HG03175 (cell line): ENCODE data around the gene RAB31.
A peak's percentile ranks its signal among the peaks of the same experiment; 100 is the strongest.
"Not testable (repeated sequence)": the region's sequence is repeated elsewhere in the genome, so short reads cannot be mapped to it uniquely, and the experiment has no call there.

ENCODE experiments used
- ATAC-seq: cut with Tn5 transposase; IDR thresholded peaks from one replicate; pipeline ENCODE4 v1.9.1; 2021; ENCODE audit warnings: mild to moderate bottlenecking, moderate library complexity; ENCODE audit not compliant: unreplicated experiment

The RAB31 gene

GRCh38 chr18:9708057-9708433, at the start of gene RAB31:
Gene RAB31, plus strand, starts transcription at chr18:9708301. Its CDS starts 105 bp downstream, at chr18:9708406.
- ATAC-seq, result peak; percentile 34

GRCh38 chr18:9659499-9660375, 48.4 kb upstream of the RAB31 start:
- ATAC-seq, result no peak

GRCh38 chr18:9661564-9661963, 46.5 kb upstream of the RAB31 start:
- ATAC-seq, result no peak

- no peak for ATAC-seq
Measured at GRCh38 chr18:9663377-9663776, 44.7 kb upstream of the RAB31 start.

- no peak for ATAC-seq
Measured at GRCh38 chr18:9665314-9665713, 42.8 kb upstream of the RAB31 start.

- no peak for ATAC-seq
Measured at GRCh38 chr18:9666548-9666947, 41.6 kb upstream of the RAB31 start.

GRCh38 chr18:9669016-9669415, 39.1 kb upstream of the RAB31 start:
- ATAC-seq, result no peak

GRCh38 chr18:9671214-9671613, 36.9 kb upstream of the RAB31 start:
- ATAC-seq, result no peak

GRCh38 chr18:9673296-9674251, 34.5 kb upstream of the RAB31 start:
- peak; percentile 99 for ATAC-seq

- not testable (repeated sequence) for ATAC-seq
Measured at GRCh38 chr18:9678216-9678615, 29.9 kb upstream of the RAB31 start.

GRCh38 chr18:9679125-9679524, 29.0 kb upstream of the RAB31 start:
- ATAC-seq, result no peak

- no peak for ATAC-seq
Measured at GRCh38 chr18:9681217-9681616, 26.9 kb upstream of the RAB31 start.

GRCh38 chr18:9682572-9682971, 25.5 kb upstream of the RAB31 start:
- no peak for ATAC-seq

- ATAC-seq, result no peak
Measured at GRCh38 chr18:9683418-9684396, 24.4 kb upstream of the RAB31 start.

- no peak for ATAC-seq
Measured at GRCh38 chr18:9684881-9685614, 23.1 kb upstream of the RAB31 start.

GRCh38 chr18:9685615-9685890, 22.5 kb upstream of the RAB31 start:
- ATAC-seq, result no peak

GRCh38 chr18:9688036-9688741, 19.9 kb upstream of the RAB31 start:
- ATAC-seq, result no peak

GRCh38 chr18:9689253-9689652, 18.8 kb upstream of the RAB31 start:
- ATAC-seq, result no peak

- ATAC-seq, result no peak
Measured at GRCh38 chr18:9690418-9691188, 17.5 kb upstream of the RAB31 start.
